Upper lobe of left lung (tissue), 6 donors: Measurements from ENCODE around the gene AGAP1. TPM values are rescaled to one million over a fixed set of nuclear protein-coding genes. Genes with fewer than 3 reads are reported as not detected.
A peak's percentile ranks its signal among the peaks of the same experiment; 100 is the strongest.

Source experiments
- ATAC-seq, 2 donors: fragments of 200-7000 bp; cut with Tn5 transposase; one replicate each; pipeline ENCODE4 v1.9.1; 2022; ENCODE audit warnings: mild to moderate bottlenecking in 2 of 2, moderate library complexity in 2 of 2; ENCODE audit not compliant: low FRiP score in 2 of 2
- DNase-seq, 2 donors: peaks; one replicate each; pipeline ENCODE4 v3.0.0-alpha.2; 2019 to 2020
- H3K27ac ChIP-seq, 4 donors: fragments of 200-600 bp; sonication (generic); one replicate each; pipeline ENCODE4 v1.5.1; 2016 to 2019
- H3K27me3 ChIP-seq, 4 donors: fragments of 200-600 bp; sonication (generic); one replicate each; pipeline ENCODE4 v1.5.1; 2017 to 2019
- H3K36me3 ChIP-seq, 4 donors: fragments of 200-600 bp; sonication (generic); one replicate each; pipeline ENCODE4 v1.5.1; 2016 to 2019
- H3K4me1 ChIP-seq, 4 donors: fragments of 200-600 bp; sonication (generic); one replicate each; pipeline ENCODE4 v1.5.1; 2018 to 2019
- H3K4me3 ChIP-seq, 4 donors: fragments of 200-600 bp; sonication (generic); one replicate each; pipeline ENCODE4 v1.5.1; 2017 to 2019; ENCODE audit warnings: mild to moderate bottlenecking in 2 of 4, moderate library complexity in 1 of 4
- H3K9me3 ChIP-seq, 4 donors: fragments of 200-600 bp; sonication (generic); one replicate each; pipeline ENCODE4 v1.5.1; 2018 to 2019
- EP300 ChIP-seq, 4 donors: sonication (generic); formaldehyde crosslinking; IDR thresholded peaks; one replicate each; pipeline ENCODE4 v1.5.1; 2017; ENCODE audit warnings: antibody characterized with exemption in 4 of 4, control low read depth in 2 of 4
- POLR2A ChIP-seq, 4 donors: fragments of 450-650 bp; IDR thresholded peaks; one replicate each; pipeline ENCODE4 v1.5.1; 2016 to 2017; ENCODE audit warnings: antibody characterized with exemption in 4 of 4, mild to moderate bottlenecking in 2 of 4
- POLR2AphosphoS5 ChIP-seq, 2 donors: sonication (generic); formaldehyde crosslinking; IDR thresholded peaks; one replicate each; pipeline ENCODE4 v1.5.1; 2017; ENCODE audit warnings: antibody characterized with exemption in 2 of 2
- WGBS, 2 donors: methylation state at CpG; one replicate each; pipeline ENCODE4 v1.1.5; 2017 to 2018; 5-methylcytosine and 5-hydroxymethylcytosine counted together
- total RNA-seq, 6 donors: library from RNA; depleted of rRNA in 4 of 6; stranded (reverse); fragments of >200 nt in 4 of 6; gene quantifications; one replicate each; pipeline versions ENCODE4 v1.1.0 to v1.2.1, GENCODE V29; 2016 to 2021
- TF ChIP-seq, protein P1 (sequence below), 6 experiments: fragments of 450-650 bp in 4 of 6; fragments of 200-600 bp in 2 of 6; sonication (generic) in 2 of 6; IDR thresholded peaks; one replicate each; pipeline ENCODE4 v1.5.1; 2016 to 2019; ENCODE audit warnings: antibody characterized with exemption in 6 of 6
- donor health status: DM: no; HTN: no; CAD: no; lungs with moderate emphysema.
- donor health status: DM: no; HTN: yes; CAD: no; lungs with severe emphysema.

Gene AGAP1
- total RNA-seq, 6 donors from 2014 or later: 25.5 to 45.1 (median 30.7) TPM

DNA sequence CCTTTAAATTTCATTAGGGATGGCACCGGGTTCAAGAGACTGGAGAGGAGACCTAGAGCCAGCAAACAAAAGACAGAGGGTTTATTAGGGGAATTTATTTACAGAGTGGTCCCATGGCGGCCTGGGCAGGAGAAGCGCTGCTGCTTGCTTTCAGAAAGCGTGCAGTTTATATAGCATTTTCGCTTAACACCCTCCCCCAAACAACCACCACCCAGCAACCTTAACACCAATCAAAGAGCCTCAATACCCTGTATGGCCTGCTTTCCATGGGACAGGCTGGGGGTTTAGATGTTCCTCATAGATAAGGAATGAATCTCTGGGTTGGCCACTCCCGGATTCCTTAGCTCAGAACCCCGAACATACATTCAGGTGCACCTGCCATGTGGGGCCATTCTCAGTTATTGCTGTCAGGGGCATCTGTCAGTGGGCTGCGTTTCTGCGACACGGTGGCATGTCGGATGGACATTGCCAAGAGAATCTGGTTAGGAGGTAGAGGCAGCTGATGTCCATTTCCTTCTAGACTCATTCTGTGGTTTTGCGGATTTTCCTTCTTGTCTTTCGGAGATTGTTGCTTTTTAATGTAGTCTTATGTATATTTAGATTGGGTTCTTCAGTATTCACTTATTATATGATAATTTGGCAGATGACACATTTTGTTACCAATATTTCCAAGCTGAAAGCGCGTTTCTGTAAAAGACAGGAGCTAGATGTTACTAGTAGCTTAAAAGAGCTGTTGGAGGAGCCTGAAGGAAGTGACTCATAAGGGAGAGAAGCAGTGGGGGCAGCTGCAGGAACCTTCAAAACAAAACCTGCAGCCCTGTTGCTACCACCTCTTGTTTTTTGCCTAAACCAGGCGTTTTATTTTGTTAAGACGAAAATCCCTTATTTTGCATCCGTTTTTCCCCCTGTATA lies 7.2 kb downstream of the AGAP1 start:
- ATAC-seq: no peak
- Histone ChIP-seq H3K9me3 (no peaks in the 10 kb centered on the region), H3K27me3 (no peaks in the 10 kb centered on the region), H3K4me3 (peak overlapping the region in 2 of 4 donors; percentile 2 to 14), H3K4me1 (peaks cover 45 to 64% (median 56%) of the 10 kb centered on the region in 4 donors), H3K27ac (peak overlapping the region in 1 of 4 donors; percentile 27), H3K36me3 (no peaks in the 10 kb centered on the region)
- 55 to 61% methylated on average over 14 to 18 of the region's 18 CpGs for WGBS, 2 donors
- DNase-seq: no peak
- TF ChIP-seq EP300 (IDR thresholded peaks at IDR 0.05) (no peak), POLR2AphosphoS5 (IDR thresholded peaks at IDR 0.05) (no peak), POLR2A (IDR thresholded peaks at IDR 0.05) (no peak)
- TF ChIP-seq, protein P1, sequence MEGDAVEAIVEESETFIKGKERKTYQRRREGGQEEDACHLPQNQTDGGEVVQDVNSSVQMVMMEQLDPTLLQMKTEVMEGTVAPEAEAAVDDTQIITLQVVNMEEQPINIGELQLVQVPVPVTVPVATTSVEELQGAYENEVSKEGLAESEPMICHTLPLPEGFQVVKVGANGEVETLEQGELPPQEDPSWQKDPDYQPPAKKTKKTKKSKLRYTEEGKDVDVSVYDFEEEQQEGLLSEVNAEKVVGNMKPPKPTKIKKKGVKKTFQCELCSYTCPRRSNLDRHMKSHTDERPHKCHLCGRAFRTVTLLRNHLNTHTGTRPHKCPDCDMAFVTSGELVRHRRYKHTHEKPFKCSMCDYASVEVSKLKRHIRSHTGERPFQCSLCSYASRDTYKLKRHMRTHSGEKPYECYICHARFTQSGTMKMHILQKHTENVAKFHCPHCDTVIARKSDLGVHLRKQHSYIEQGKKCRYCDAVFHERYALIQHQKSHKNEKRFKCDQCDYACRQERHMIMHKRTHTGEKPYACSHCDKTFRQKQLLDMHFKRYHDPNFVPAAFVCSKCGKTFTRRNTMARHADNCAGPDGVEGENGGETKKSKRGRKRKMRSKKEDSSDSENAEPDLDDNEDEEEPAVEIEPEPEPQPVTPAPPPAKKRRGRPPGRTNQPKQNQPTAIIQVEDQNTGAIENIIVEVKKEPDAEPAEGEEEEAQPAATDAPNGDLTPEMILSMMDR (IDR thresholded peaks at IDR 0.05): no peak

DNA sequence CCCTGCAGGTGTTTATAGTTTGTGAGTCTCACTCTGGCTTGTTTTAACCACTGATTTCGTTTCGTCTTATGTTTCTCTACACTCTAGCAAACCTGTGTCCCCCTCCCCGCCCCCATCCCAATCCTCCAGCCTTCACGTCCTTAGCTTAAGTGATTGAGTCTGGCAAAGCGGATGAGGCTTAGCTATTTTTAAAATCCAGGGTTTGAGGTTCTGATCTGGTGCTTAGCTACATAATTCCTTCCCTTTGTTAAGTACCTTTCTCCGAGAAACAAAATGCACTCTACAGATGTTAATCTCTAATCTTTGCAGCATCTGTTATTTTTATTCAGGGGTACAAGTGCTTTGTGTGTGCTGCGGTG lies 7.8 kb downstream of the AGAP1 start:
- Histone ChIP-seq H3K27me3 (no peaks in the 10 kb centered on the region), H3K27ac (peak overlapping the region in 2 of 4 donors; percentile 27 to 61), H3K9me3 (no peaks in the 10 kb centered on the region), H3K4me1 (peaks cover 45 to 64% (median 56%) of the 10 kb centered on the region in 4 donors), H3K4me3 (peak overlapping the region in 2 of 4 donors; percentile 2 to 14), H3K36me3 (no peaks in the 10 kb centered on the region)
- TF ChIP-seq, protein P1 (IDR thresholded peaks at IDR 0.05): no peak
- TF ChIP-seq POLR2AphosphoS5 (IDR thresholded peaks at IDR 0.05): no peak
- no peak for TF ChIP-seq POLR2A (IDR thresholded peaks at IDR 0.05)
- TF ChIP-seq EP300 (IDR thresholded peaks at IDR 0.05): no peak
- 20 to 32% methylated on average over 7 of the region's 7 CpGs for WGBS, 2 donors
- DNase-seq: no peak
- ATAC-seq: no peak

DNA sequence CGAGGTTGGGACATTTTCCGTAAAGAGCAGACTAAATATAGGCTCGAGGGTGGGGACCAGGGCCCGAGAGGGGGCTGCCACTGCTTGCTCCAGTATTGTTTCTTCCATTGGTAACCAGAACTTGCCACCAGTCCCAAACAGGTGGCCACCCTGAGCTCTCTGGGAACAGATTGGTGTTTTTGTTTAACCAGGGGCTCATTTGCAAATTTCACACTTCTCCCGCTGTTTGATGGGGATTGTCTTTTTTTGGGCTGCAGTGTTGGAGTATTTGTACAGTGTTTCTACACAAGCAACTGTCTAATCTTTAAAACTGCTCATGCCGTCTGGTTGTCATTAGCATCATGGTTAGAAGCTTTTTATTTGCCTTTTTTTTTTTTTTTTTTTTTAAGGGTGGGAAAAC lies 8.5 kb downstream of the AGAP1 start:
- no peak for DNase-seq
- H3K27me3 ChIP-seq: no peaks in the 10 kb centered on the region
- H3K27ac ChIP-seq: peak overlapping the region in 2 of 4 donors; percentile 27 to 61
- no peaks in the 10 kb centered on the region for H3K9me3 ChIP-seq
- H3K4me3 ChIP-seq: no peak overlapping the region
- no peaks in the 10 kb centered on the region for H3K36me3 ChIP-seq
- H3K4me1 ChIP-seq: peaks cover 46 to 70% (median 57%) of the 10 kb centered on the region in 4 donors
- WGBS, 2 donors: 45 to 47% methylated on average over 6 of the region's 6 CpGs
- no peak for ATAC-seq
- TF ChIP-seq, protein P1 (IDR thresholded peaks at IDR 0.05): no peak
- TF ChIP-seq POLR2AphosphoS5 (IDR thresholded peaks at IDR 0.05) (no peak), EP300 (IDR thresholded peaks at IDR 0.05) (no peak), POLR2A (IDR thresholded peaks at IDR 0.05) (no peak)

GRCh38 chr2:235504441-235505180 lies 10.8 kb downstream of the AGAP1 start:
- TF ChIP-seq POLR2A (IDR thresholded peaks at IDR 0.05) (no peak), POLR2AphosphoS5 (IDR thresholded peaks at IDR 0.05) (no peak), EP300 (IDR thresholded peaks at IDR 0.05) (no peak)
- TF ChIP-seq, protein P1 (IDR thresholded peaks at IDR 0.05): no peak
- 65 to 68% methylated on average over 12 of the region's 12 CpGs for WGBS, 2 donors
- ATAC-seq: no peak
- Histone ChIP-seq H3K27ac (peak overlapping the region; percentile 52 to 67 (median 58)), H3K9me3 (no peaks in the 10 kb centered on the region), H3K4me3 (no peak overlapping the region), H3K36me3 (no peaks in the 10 kb centered on the region), H3K4me1 (peaks cover 46 to 68% (median 57%) of the 10 kb centered on the region in 4 donors), H3K27me3 (no peaks in the 10 kb centered on the region)
- no peak for DNase-seq
